Inferior parietal cortex (tissue), 1 donor: ENCODE measurements around the gene SATB2.

Source experiments
- DNase-seq: peaks from one replicate; pipeline ENCODE4 v3.0.0-alpha.2; 2016; ENCODE audit errors: extremely low spot score

The SATB2 gene

DNA sequence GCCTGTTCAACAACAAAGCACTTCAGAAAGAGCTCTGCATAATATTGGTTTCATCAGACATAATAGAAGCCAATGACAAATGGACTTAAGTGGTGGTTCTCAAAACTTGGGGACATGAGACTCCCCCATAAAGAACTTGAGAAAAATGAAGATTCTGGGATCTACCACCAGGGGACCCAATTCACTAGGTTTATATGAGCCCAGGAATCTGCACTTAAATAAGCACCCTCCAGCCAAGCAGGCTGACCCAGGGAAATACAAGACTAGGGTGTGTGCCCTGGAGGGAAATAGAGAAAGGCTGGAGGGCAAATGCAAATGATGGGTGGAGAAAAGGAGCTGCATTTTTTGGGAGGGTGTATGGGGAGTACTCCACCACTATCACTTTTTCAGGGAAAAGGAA lies 52.5 kb downstream of the SATB2 start:
- no peak for DNase-seq

DNA sequence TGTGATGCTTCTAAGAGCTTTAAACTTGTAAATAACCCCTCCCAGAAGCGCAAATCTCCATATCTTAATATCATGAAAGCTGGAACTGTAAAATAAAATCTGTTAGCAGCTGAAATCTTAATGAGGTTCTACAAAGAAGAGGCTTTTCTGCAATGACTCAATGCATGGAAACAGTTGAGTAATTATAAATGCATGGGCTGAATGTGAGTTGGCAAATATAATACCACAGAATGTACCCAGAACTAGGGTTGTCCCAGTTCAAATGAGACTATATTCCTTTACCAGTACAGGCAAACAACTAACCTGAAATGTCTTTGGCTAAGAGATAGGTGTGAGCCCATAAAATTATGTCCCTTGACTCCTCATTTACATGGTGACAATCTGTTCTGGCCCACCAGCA lies 52.9 kb downstream of the SATB2 start:
- no peak for DNase-seq

DNA sequence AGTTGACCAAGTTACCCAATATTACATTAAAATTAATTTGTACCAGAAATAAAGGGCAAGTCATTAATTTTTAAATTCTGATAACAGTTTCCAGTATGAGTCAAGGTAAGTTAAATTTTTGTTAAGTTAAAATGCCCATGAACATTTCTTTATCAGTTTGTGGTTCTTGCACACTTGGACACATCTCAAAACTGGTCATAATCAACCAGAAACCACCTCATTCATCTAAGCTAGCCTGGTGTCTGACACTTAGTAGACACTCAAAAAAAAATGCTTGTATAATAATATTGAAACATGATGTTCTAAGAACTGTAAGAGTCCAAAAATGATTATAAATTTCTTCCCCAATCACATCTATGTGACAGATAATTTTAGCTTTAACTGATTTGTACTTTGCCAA lies 62.4 kb downstream of the SATB2 start:
- no peak for DNase-seq

DNA sequence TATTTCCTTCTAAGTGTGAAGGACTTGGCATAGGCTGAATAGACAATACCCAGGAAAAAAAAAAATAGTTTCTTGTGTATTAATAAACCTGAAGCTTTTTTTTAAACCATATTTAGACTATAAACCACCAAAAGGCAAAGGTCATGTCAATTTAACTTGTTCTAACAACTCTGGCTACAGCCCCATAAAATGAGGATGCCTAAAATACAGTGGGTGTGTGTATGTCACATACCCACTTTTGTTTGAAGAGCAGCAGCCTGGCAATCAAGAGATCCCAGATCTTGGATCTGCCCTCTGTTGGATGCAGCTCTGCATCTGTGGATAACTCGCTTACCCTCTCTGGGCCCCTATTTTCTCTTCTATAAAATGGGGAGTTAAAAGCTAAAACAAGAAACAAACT lies 65.4 kb downstream of the SATB2 start:
- no peak for DNase-seq

DNA sequence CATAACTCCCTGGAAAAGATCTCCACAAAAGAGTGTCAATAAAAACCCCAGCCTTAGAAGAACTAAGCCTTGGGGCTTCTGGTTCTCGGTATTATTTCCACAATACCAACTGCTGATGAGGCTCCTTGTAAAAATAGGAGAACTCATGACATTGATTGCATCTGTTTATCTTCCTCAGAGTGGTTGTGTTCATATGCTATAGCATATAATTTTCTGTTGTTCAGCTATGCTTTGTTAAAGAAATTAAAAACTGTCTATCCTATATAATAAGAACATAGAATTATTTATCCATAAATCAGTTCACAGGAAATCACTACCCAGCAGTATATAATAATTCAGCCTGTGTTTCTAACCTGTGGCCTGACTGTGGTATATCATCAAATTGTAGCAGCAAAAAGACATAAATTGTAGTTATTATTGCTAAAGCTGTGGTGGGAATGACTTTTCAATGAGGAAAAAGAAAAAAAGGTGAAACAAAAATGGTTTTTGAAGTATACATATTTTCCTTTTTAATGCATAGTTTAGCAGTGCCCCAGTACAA lies 68.9 kb downstream of the SATB2 start:
- DNase-seq = no peak

DNA sequence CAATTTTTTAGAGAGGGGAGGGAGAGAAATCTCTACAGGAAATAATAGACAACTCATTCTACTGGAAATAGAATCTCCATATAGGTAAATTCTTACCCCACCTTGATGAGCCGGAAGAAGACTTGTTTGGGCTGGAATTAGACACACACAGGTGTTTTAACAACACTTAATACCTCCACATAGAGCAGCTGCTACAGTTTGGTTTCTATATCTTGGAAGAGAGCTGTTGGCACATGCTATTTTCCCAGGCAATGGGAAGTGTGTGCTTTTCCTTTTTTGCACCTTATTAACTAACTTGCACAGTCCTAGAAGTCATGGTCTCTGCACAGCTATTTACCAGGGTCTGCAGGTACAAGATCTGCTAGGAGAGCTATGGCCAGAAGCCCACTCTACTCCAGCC lies 73.7 kb downstream of the SATB2 start:
- DNase-seq = no peak

DNA sequence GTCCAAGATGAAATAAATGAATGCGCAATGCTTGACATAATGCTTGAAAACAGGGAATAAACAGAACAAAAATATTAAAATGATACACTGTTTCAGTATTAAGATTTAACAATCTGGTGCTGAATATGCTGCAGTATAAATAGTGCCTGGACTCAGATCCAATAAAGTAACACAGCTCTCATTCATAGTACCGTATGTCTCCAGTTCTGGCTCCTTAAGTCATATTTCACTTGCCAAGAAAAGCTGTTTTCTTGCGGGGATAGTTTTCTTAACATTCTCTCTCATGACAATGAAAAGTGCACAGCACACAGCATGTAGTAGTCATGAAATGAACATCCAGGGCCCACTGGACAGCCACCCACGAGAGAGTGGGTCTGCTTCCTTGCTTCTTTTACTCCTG lies 74.7 kb downstream of the SATB2 start:
- no peak for DNase-seq

DNA sequence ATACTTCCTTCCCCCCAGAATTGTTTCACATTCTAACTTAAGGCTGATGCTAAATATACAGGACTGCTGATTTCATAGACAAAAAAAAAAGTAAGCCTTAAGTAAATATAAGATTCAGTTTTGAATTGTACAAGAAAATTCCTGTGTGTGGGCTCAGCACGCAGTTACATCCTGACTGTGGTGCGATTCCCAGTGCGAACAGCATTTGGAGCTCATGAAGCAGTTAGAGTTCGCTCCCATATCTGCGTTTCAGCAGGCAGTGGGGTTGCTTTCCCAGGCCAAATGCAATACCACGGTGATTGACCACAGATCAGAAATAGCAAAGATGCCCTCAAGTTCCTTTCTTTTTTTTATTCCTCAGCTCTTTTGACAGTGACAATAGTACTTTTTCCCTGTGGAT lies 75.6 kb downstream of the SATB2 start:
- DNase-seq = peak; percentile 34

DNA sequence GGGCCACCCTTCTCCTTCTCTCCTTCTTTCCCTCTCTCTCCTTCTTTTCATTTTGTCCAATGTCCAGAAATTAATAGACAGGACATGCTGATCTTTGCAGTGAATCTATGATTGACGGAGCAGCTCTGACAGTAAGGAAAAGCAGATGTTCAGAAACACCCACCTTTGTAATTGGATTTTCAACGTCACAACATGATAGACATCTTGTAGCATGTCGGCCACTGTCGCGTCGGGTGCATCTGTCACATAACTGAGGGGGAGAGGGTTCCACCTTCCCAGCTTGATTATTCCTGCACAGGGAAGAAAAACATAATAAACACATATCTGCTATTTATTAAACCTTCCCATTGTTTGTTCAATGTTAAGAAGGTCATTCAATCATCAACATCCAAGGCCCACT lies 76.2 kb downstream of the SATB2 start:
- no peak for DNase-seq

DNA sequence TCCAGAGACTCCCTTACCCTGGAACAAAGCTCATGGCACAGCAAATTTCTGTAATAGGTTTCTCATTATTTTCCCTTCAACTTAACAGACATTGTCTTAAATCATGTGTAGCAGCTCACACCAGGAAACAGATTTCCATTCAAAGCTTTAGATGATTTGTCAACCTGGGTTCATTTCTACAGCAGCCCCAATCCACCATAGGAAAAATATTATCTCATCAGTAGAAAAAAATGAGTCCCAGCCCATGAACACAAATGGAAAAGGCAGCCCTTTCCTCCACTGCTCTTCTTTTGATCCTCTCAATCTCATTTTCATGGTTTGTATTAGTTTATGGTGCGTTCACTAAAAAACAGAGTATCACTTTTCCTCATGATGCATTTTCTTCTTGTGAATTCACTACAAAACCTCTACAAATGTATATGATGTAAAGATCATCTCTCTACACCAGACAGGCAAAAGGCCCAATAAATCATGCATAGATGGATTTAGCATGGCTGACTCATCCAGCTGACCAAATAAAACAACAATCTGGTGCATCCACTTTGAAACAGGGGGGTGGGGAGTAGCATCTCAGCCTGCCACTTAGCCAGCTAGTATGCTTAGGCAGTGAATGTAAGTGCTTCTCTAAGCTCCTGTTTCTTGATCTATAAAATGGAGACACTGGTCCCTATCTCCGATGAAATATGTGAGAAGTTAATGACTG lies 78.6 kb downstream of the SATB2 start:
- no peak for DNase-seq

DNA sequence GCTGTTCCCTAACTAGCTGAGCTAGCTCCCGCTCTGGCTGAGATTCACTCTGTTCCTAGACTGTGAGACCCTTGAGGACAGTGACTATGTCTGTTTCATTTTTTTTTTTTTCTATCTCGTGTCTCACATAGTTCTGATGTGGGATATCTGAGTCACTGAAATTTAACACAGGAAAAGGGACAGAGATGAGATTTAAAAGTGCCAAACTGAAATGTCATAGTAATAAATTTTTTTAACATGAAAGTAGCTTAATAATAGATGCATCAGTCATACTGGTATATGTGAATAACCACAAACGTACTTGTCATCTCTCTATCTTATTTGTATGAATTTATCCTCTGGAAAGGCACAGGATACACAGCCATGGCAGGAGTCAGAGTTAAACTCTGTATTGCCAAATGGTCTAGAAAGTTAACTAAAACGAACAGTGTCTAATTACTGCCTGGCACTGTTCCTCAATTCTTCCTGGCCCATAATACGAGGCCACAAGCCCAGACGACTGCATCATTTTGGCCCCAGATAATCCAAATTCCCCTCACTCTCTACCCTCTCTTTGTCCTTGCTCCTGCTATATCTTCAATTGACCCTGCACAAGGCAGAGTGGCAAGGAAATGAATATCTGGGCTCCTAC lies 87.5 kb downstream of the SATB2 start:
- no peak for DNase-seq

DNA sequence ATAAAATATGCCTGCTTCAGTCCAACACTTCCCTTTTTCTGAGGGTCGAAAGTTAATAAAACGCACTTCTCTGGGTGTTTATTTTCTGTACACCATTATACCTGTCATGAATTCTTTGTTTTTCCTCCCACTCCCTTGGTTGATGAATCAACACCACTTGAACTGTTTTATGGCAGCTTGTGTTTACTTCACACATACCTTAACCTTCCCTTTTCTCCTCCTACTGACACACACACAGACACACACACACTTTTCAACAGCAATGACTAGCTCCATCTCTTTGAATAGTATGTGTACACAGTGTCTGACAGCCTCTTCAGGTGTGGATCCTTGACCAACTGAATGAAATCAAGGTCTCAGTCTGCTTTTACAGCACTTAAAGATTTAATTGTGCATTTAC lies 91.3 kb downstream of the SATB2 start:
- no peak for DNase-seq

DNA sequence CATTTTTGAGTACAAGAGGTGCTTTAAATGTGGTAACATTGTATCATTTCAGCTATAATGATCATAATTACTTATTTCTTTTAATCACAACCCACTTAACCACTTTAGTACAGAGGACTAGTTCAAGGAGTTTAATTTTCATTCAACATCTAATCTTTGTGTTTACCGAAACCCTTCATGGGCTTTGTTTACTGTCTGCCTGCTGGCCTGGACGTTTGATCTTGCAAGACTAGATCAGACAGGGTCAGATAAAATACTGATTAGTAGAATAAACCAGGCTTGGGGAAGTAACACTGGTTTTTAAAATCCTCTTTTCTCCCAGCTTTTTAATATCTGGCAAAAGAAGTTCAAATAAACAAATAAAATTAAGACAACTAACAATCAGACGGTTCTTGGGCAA lies 93.6 kb downstream of the SATB2 start:
- DNase-seq = no peak

DNA sequence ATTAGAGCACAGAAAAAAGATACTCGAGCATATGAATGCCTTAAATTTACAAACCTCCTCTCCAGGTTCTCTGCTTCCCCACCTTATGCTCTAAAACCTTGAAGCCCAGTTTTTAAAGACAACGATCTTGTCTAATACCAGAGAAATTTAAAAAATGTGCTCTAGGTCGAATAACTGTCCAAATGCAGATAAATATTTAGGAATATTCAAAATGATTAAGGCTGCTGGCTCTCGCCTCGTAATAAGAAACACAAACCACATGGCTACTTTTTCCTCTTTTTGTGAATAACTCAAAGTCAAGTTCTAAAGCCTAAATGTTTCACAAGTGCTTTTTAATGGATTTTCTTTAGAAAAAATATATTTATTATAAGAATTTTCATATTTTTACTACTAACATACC lies 101.3 kb downstream of the SATB2 start:
- no peak for DNase-seq

DNA sequence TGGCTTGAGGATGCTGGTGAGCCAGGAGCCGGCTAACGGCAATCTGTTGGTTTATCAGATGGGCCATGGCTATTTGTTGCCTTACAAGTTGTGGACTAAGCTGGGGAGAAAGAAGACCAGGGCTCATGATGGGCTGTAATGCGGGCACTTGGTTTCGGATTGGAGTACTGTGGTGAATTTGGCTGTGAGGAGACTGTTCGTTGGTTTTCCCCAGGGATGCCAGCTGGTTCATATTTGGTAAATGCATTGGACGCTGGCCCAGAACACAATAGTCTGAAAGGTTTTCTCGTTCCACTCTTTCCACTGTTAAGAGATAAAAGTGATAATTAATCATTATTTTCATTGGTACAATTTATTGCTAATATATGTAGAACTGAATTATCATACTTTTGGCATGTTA lies 108.9 kb downstream of the SATB2 start:
- no peak for DNase-seq

DNA sequence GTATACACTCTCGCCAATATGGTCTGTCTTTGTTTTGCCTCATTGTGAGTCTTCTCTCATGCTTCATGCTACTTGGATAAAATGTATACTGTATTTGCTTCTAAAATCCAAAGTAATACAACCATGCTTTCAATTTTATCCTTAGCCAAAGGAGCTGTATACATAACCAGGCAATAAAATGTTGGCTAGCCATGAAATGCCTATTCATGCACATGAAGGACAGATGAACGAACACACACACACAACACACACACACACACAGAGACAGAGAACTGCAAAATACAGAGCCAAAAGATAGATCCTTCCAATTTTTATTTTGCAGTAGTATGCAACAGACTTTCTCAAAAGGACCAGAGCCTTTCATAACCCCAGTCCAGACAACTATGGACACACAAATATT lies 113.7 kb downstream of the SATB2 start:
- no peak for DNase-seq

DNA sequence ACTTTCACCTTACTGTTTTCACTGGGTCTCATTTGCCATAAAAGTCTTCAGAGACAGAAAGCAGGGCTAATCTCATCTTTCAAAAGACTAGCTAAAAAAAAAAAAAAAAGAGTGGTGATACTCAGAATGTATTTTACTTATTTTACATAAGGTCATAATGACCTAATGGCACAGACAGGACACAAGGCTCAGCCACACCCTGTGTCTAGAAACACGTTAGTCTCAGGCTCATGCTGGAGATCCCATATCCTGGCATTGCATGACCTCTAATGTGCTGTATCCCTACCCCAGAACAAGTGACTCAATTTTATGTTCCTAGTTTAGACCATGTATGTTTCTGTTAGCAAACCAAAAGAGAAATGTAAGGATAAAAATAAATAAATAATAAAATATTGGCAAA lies 115.4 kb downstream of the SATB2 start:
- DNase-seq = no peak

DNA sequence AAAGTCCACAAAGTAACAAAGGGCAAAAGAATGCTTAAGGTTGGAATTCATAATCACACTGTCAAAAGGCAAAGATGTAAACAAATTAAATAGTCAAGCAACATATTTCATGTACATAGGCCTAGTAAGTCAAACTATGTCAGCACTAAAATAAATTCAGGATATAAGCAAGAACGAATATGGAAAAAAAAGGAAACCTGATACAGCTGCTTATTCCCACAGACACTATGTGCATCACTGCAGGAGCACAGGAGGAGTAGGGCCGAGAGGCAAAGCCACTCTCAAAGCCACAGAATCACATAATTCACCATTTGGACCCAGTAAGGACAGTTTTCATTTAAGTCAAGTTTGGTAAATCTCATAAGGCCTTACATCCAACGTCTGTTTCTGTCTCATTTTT lies 116.6 kb downstream of the SATB2 start:
- DNase-seq = no peak

DNA sequence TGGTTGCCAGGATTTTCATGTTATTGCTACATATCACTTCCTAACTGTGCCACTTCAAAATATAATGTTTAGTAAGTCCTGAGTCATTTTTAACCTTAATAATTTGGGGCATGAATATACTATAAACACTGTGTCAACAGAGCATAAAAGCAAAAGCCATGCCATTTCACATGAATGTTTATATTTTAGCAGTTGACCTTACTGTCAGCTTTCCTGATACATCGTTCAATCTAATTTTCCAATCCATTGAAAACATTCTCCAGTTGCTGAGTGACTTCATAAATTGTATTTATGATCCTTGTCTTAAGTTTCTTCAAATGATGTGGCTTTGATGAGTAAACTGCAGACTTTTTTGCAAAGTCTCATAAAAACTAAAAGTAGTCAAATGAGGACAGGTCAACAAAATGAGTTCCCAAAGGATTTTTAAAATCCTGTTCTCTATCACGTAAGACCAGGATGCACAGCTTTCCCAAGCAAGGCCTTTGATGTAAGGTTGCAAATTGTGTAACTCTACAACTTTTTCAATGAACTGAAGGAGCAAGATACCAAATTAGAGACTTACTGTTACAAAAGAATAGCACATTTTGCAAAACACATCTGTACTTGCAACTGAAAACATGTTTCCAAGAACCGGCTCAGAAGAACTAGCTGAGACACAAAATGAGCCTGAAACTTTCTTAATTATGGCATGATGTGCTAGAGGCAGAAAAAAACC lies 117.7 kb downstream of the SATB2 start:
- DNase-seq = no peak

DNA sequence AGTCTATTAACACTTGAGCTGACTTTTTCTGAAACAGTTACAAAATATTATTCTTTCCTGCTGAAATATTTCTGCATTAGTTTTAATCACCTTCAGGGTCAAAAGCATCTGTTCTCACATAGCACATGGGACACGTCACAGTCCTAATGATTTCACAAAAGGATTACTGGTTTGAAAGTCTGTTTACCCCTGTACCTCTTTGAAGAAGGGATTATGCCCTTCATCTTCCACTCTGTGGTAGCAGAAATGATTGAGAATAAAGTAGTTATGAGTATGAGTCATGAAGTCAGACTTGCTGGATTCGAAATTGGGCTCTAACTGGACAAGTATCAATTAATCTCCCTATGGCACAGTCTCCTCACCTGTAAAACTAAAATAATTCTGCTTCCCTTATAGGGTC lies 121.2 kb downstream of the SATB2 start:
- no peak for DNase-seq

DNA sequence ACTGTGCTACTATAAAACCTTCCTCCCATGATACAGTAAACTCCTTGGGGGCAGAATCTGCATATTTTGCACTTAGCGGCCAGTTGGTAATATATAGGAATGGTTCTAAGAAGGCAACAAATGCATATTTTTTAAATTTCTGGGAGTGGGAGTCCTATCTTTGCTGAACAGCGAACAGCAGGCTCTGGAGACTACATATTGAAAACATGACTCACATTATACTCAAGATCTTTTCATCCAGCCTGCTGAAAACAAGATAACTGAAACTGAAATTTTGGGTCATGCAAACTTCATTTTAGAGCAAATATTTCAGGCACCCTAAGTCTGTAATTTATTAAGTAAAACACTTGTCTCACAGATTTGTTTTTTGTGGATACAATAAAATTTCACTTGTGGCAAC lies 122.2 kb downstream of the SATB2 start:
- DNase-seq = no peak

DNA sequence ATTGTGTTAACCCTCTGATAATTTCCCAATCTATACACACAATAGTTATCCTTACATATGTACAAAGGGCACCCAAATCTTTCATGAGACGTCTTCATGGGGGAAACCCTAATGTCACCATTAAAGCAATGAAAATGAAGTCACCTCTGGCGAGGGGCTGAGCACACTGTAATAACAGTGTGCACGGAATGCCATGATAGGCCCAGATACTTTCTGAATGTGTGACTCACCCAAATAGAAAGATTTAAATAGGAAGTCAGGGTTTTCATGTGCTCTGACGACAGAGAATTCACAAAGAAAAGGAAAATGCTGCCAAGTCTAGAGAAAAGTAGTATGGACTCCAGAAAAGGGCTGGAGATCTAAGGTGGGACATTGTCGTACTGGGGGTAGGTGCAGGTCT lies 128.3 kb downstream of the SATB2 start:
- DNase-seq = no peak

DNA sequence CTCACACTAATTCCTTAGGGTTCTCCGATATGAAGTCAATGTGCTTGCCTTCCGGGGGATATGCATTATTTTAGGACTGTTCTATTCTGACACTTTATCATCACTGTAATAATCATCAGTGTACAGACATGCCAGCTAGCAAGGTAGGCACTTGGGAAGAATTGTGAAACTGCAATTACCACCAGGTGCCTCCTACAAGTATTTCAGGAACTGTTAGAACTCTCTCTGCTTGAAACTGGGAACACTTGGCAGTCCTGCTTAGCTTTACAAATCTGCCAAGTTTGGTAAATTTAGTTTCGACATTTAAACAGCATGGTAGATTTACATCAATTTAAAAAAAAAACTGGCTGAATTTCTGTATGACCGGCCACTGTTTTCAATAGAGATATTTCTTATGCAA lies 128.7 kb downstream of the SATB2 start:
- DNase-seq = no peak
